DMS79 treated with DMSO at 0.1 percent for 48 hours (cell line): ENCODE measurements around the gene CPSF6.
"Not testable (repeated sequence)": the region's sequence is repeated elsewhere in the genome, so short reads cannot be mapped to it uniquely, and the experiment has no call there.

ENCODE experiments used
- DNase-seq: peaks from one replicate; lab custom pipeline; 2025; lab: John Stamatoyannopoulos, UW

CPSF6 gene

DNA sequence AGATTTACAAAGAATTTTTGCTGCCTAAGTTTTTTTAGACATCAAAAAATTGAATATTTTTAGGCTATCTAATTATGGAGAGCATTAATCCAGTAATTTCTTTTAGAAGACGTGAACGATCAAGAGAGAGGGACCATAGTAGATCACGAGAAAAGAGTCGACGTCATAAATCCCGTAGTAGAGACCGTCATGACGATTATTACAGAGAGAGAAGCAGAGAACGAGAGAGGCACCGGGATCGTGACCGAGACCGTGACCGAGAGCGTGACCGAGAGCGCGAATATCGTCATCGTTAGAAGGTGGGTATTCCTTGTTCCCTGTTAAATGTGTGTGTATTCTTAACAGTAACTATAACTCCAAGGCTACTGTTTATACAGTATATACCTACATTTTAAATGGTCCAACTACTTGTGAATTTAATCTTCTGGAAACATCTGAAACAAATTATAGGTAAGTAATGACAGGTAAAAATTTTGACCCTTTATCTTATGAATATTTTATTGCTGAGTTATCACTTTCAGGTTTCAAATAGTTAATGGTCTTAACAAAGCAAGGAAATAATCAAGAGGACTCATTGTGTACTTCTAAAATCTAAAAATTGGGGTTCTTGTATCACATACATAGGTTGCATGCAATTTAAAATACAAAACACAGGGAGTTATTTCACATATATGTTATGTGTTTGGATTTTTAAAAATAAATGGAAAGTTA is 23.1 kb downstream of the CPSF6 start:
- DNase-seq, result no peak

GRCh38 chr12:69265205-69265604 is 25.8 kb downstream of the CPSF6 start:
- DNase-seq, result no peak

DNA sequence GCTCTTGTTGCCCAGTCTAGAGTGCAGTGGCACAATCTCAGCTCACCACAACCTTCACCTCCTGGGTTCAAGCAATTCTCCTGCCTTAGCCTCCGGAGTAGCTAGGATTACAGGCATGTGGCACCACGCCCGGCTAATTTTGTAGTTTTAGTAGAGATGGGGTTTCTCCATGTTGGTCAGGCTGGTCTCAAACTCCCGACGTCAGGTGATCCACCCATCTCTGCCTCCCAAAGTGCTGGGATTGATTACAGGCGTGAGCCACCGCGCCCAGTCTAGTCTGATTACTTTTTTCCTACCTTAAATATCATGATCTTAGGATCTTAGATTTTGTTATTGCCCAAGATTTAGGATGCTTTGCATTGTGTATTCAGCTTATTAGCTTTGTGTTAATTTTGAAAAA is 26.3 kb downstream of the CPSF6 start:
- not testable (repeated sequence) for DNase-seq

GRCh38 chr12:69266036-69266635 is 26.8 kb downstream of the CPSF6 start:
- DNase-seq, result no peak

GRCh38 chr12:69269736-69270135 is 30.4 kb downstream of the CPSF6 start:
- no peak for DNase-seq

GRCh38 chr12:69272511-69272910 is 33.1 kb downstream of the CPSF6 start:
- no peak for DNase-seq

DNA sequence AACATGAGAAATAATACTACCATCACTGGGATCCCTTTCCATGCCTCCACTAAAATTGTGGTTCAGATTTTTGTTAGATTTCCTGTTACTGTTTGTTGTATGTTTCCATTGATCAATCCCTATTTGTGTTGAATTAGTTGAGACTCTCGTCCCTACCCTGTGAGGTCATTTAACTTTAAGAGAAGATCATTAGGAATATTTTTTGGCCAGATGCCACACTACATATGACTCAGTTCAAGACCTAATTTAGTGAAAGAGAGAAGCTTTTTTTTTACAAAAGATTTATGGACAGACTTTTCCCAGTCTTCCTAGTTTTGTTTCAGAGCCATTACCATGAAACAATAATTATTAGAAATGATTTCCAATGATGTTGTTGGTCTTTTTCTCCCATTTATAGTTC is 35.5 kb downstream of the CPSF6 start:
- no peak for DNase-seq

DNA sequence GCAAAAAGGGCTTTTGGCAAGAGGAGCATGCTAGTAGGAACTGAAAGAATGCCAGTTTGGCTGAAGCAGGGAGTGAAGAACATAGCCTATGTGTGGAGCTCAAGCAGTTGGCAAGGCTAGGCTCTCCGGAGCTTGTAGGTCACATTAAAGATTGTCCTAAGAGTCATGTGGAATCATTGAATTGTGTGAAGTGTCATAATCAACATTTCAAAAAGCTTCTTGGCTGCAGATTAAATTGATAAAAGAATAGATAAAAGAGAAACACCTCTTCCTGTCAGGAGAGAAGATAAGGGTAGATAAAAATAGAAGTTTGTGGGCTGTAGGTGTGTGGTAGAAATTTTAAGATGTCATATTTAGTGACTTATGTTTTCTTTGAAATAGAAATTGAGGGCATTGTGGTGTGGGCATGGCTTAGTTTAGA is 36.1 kb downstream of the CPSF6 start:
- DNase-seq, result no peak

DNA sequence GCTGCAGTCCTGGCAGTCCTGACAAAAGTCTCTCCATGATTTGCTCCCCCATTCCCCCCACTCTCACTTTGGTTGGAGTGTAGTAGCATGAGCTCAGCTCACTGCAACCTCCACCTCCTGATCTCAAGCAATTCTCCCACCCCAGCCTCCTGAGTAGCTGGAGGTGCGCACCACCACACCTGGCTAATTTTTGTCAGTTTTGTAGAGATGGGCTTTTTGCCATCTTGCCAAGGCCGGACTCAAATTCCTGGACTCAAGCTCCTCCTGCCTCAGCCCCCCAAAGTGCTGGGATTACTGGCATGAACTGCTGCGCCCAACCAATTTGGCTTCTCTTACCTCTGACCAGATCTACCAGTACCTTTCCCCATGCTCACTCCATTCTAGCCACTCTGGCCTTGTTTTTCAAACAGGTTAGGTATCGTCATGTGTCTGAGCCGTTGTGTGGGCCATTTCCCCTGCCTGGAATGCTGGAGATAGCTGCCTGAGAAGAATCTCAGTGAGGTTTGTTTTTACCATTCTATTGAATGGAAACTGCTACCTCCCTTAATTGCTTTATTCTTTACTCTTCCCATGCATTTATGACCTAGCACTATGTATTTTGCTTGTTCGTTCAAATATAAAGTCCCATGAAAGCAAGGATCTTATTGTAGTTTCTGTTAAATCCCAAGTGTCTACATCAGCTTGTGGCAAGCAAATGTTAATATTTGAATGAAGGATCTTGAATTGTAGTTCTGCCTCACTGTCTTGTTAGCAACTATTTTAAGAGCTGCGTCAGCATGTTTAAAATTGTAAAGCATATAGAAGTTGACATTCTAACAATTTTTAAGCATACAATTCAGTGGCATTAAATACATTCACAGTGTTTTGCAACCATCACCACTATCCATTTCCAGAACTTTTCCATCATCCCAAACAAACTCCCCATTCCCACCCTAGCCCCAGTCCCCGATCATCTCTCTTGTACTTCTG is 39.7 kb downstream of the CPSF6 start:
- DNase-seq, result no peak

GRCh38 chr12:69284131-69284530 is 44.8 kb downstream of the CPSF6 start:
- peak; percentile 11 for DNase-seq

GRCh38 chr12:69287556-69287955 is 48.2 kb downstream of the CPSF6 start:
- DNase-seq, result no peak

DNA sequence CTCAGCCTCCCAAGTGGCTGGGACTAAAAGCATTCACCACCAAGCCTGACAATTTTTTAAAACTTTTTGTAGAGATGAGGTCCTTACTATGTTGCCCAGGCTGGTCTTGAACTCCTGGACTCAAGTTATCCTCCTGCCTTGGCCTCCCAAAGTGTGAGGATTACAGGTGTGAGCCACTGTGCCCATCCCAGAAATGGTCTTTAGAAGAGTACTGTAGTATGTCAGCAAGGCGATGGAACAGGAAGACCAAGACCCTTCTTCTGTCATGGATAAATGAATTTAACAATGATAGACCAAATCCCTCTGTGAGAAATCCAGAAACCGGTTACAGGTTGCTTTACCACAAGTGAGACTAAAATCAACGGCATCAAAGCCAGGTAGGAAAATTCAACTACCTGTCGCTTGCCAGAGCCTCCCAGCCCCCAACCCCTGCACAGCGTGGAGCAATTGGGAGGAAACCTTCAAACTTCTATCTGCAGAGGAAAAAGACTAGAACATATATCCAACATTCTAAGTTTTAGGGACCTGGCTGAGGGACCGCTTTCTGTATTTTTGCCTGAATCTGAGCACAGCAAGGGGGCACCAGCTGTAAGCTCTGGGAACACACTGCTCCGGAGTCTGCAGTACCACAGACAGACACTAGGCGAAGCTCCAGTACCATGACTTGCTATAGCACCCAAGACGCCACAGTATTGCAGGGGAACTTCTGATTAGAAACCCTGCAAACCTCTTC is 51.3 kb downstream of the CPSF6 start:
- DNase-seq, result peak; percentile 7

GRCh38 chr12:69291278-69291593 is 51.9 kb downstream of the CPSF6 start:
- no peak for DNase-seq

- no peak for DNase-seq
These were observed 58.8 kb downstream of the CPSF6 start for GRCh38 chr12:69298133-69298532.

GRCh38 chr12:69298947-69299346 is 59.6 kb downstream of the CPSF6 start:
- no peak for DNase-seq

DNA sequence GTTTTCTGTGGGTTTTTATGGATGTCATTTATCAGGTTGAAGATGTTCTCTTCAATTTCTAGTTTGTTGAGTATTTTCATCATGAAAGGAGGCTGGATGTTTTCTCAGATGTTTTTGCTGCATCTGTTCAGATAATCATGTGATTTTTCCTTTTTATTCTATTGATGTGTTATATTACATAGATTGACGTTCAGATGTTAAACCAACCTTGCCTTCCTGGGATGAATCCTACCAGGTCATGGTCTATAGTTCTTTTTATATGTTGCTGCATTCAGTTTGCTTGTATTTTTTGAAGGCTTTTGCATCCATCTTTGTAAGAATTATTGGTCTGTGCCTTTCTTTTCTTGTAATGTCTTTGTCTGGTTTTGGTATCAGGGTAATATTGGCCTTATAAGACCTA is 64.9 kb downstream of the CPSF6 start:
- no peak for DNase-seq

DNA sequence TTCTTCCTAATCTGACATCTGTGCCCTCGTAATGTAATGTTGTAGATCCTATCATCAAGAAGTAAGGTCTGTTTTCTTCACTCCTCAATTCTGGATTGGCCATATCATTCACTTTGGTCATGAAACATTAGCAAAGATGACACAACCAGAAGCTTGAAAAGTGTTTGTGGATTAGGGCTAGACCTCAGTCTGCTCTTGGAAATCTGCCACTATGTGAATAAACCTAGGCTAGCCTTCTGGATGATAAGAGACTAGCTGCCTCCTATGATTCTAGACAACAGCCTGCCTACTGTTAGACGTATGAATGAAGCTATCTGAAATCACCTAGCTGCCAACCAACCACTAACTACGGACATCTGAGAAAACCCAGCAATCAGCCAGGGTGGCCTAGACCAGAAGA is 70.1 kb downstream of the CPSF6 start:
- DNase-seq, result no peak

DNA sequence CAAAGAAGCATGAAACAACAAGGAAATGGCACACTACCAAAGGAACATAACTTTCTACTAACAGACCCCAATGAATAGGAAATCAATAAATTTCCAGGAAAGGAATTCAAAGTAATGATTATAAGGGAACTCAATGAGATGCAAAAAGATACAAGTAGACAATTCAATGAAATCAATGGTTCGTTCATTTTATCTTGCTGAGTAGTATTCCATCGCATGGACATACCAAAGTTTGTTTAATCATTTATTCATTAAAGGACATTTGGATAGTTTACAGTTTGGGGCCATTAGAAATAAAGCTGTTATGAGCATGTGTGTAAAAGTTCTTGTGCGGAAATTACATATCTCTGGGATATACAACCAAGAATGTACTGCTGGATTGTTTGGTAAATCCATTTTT is 73.8 kb downstream of the CPSF6 start:
- DNase-seq, result no peak

DNA sequence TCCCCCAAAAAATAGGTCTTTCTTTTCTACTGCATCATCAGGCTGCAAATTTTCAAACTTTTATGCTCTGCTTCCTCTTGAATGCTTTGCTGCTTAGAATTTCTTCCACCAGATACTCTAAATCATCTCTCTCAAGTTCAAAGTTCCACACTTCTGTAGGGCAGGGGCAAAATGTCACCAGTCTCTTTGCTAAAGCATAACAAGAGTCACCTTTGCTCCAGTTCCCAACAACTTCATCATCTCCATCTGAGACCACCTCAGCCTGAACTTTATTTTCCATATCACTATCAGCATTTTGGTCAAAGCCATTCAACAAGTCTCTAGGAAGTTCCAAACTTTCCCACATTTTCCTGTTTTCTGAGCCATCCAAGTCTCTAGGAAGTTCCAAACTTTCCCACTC is 77.4 kb downstream of the CPSF6 start:
- not testable (repeated sequence) for DNase-seq

DNA sequence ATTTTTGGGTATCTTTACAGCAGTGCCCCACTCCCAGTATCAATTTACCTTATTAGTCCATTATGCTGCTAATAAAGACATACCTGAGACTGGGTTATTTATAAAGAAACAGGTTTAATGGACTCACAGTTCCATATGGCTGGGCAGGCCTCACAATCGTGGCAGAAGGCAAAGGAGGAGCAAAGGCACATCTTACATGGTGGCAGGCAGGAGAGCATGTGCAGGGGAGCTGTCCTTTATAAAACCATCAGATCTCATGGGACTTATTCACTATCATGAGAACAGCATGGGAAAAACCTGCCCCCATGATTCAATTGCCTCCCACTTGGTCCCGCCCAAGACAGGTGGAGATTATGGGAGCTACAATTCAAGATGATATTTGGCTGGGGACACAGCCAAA is 77.9 kb downstream of the CPSF6 start:
- not testable (repeated sequence) for DNase-seq

- DNase-seq, result no peak
These were observed 78.9 kb downstream of the CPSF6 start for GRCh38 chr12:69318225-69318624.

- DNase-seq, result no peak
These were observed 82.0 kb downstream of the CPSF6 start for GRCh38 chr12:69321351-69321750.
